Measurements from ENCODE around the gene USP31.

USP31 gene

DNA sequence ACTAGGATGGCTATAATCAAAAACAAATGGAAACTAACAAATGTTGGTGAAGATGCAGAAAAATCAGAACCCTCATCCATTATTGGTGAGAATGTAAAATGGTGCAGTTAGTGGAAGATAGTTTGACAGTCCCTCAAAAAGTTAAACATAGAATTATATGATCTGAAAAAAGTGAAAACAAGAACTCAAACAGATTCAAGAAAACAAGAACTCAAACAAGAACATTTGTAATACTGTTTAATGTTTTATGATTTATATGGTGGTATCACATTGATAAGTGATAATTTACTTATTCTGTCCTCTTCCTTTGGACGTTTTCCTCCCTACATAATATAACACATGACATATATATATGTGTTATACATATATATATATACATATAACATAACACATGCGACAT, 12.0 kb downstream of the USP31 start:
- H3K36me3 Mint-ChIP-seq (ENCODE audit: insufficient read depth): peaks cover 3% of the 10 kb centered on the region
- H3K4me3 Mint-ChIP-seq: no peak overlapping the region
- no peaks in the 10 kb centered on the region for H3K27me3 Mint-ChIP-seq
- H3K4me1 Mint-ChIP-seq (ENCODE audit: low read depth in 2 of 2): peaks cover 2 to 18% of the 10 kb centered on the region in 2 donors
- ATAC-seq (replicated peaks): no peak
- no peak for DNase-seq
- no peak overlapping the region for H3K27ac Mint-ChIP-seq
- H3K9me3 Mint-ChIP-seq: no peaks in the 10 kb centered on the region

DNA sequence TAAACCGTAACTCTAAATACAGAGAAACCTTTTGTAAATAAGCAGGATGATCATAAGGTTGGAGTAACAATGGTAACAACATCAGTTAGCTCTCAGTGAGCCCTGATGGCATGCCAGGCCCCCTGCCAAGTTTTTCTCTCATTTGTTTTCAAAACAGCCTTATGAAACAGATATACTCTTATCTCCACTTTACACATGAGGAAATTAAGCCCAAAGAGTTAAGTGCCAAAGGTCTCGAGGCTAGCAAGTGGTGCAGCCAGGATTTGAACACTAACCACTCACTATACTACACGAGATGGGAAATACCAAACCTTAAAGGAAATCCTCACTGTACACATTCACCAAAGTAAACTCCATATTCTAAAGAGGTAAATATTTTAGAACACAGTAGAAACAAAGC, 15.0 kb downstream of the USP31 start:
- no peak overlapping the region for H3K27ac Mint-ChIP-seq
- no peak overlapping the region for H3K4me3 Mint-ChIP-seq
- peaks cover 2 to 25% of the 10 kb centered on the region in 2 donors for H3K4me1 Mint-ChIP-seq (ENCODE audit: low read depth in 2 of 2)
- no peaks in the 10 kb centered on the region for H3K27me3 Mint-ChIP-seq
- DNase-seq (no peak), ATAC-seq (replicated peaks) (no peak)
- no peaks in the 10 kb centered on the region for H3K9me3 Mint-ChIP-seq
- peaks cover 3% of the 10 kb centered on the region for H3K36me3 Mint-ChIP-seq (ENCODE audit: insufficient read depth)

DNA sequence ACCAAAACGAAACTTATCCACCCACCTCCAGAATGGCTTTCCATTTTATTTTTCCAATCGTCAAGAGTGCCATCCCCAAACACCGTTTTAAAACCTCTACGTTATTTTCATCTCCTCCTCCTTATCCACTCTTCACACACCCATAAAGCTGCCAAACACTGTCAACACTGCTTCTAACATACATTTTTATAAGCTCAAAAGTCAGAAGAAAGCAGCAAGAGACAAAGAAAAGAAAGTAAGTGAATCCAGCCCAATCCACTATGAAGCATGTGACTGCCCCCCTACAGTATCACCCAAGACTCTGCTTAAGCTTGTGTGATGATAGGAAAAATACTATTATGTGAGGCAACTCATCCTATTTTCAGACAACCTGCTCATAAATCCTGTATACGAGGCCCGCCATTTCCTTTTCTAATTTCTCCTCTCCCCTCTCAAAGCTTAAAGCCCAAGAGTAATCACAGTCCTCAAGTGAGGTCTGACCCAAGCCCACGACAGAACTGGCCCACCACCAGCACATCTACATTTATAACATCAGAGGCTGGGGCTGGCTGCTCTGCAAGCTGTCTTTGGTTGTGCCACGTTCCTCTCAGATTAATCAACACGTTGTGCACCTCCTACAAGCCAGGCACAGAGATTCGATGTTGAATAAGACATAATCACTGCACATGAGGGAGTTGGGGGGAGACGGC, 16.3 kb downstream of the USP31 start:
- peaks cover 2 to 25% of the 10 kb centered on the region in 2 donors for H3K4me1 Mint-ChIP-seq (ENCODE audit: low read depth in 2 of 2)
- H3K36me3 Mint-ChIP-seq (ENCODE audit: insufficient read depth): no peaks in the 10 kb centered on the region
- DNase-seq (no peak), ATAC-seq (replicated peaks) (no peak)
- H3K9me3 Mint-ChIP-seq: no peaks in the 10 kb centered on the region
- no peak overlapping the region for H3K27ac Mint-ChIP-seq
- no peaks in the 10 kb centered on the region for H3K27me3 Mint-ChIP-seq
- H3K4me3 Mint-ChIP-seq: no peak overlapping the region

DNA sequence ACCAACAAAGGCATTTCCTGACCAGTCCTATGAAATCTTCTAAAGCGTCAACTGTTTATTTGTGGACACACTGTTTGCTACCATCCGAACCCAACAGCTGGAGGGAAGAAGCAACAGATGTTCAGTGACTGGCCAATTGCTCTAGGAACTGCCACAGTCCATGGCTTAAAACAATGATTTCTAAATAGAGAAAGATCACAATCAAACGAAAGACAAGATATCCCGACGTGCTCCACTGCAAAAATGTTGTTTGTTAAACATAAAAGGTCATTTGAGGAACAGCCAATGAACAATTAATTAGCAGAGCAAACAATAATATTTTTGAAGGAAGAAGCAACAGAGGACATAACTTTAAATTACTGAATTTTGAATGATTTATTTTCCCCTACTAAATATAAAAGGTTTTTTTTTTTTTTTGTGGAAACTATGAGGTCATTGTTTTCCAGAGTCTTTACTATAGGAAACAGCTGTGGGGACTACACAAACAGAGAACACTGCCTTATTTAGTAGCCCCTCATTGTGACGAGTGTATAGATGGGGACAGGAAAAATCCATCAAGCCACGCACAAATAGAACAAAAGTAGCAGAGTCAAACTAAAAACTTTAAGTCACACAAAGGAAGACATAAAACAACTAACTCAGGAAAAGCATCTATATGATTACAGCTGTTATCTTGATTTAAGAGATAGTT, 17.2 kb downstream of the USP31 start:
- no peaks in the 10 kb centered on the region for H3K27me3 Mint-ChIP-seq
- H3K27ac Mint-ChIP-seq: no peak overlapping the region
- no peak for ATAC-seq (replicated peaks)
- no peak for DNase-seq
- H3K4me3 Mint-ChIP-seq: no peak overlapping the region
- peaks cover 2 to 25% of the 10 kb centered on the region in 2 donors for H3K4me1 Mint-ChIP-seq (ENCODE audit: low read depth in 2 of 2)
- H3K9me3 Mint-ChIP-seq: no peaks in the 10 kb centered on the region
- no peaks in the 10 kb centered on the region for H3K36me3 Mint-ChIP-seq (ENCODE audit: insufficient read depth)

DNA sequence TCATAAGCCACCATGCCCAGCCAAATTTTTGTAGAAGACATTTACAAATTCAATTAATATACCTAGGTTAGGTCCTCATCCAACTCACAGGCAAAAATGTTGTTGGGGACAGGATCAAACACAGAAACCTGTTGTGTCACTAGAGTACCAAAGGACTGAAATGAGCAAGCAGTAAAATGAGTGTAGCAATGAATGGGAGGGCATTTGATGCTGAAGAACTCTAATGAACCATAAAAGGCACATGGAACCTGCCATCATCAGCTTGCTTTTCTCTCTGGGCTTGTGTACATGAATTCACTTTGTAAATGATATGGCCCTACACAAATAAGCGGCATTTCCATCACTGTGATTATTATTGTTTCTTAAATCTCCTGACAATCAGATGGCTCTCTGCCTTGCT, 17.8 kb downstream of the USP31 start:
- H3K36me3 Mint-ChIP-seq (ENCODE audit: insufficient read depth): no peaks in the 10 kb centered on the region
- no peaks in the 10 kb centered on the region for H3K9me3 Mint-ChIP-seq
- H3K4me3 Mint-ChIP-seq: no peak overlapping the region
- ATAC-seq (replicated peaks) (no peak), DNase-seq (no peak)
- H3K27ac Mint-ChIP-seq: no peak overlapping the region
- H3K27me3 Mint-ChIP-seq: no peaks in the 10 kb centered on the region
- peaks cover 2 to 25% of the 10 kb centered on the region in 2 donors for H3K4me1 Mint-ChIP-seq (ENCODE audit: low read depth in 2 of 2)

DNA sequence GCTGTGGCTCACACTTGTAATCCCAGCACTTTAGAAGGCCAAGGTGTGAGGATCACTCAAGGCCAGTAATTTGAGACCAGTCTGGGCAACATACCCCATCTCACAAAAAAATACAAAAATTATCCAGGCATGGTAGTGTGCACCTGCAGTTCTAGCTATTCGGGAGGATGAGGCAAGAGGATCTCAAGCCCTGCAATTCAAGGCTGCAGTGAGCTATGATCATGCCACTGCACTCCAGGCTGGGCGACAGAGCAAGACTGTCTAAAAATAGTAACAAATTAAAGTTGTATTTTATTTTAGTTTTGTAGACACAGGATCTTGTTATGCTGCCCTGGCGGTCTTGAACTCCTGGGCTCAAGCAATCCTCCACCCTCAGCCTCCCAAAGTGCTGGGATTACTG, 18.2 kb downstream of the USP31 start:
- Mint-ChIP-seq H3K4me1 (ENCODE audit: low read depth in 2 of 2) (peaks cover 2 to 25% of the 10 kb centered on the region in 2 donors), H3K27ac (no peak overlapping the region), H3K9me3 (no peaks in the 10 kb centered on the region), H3K36me3 (ENCODE audit: insufficient read depth) (no peaks in the 10 kb centered on the region), H3K27me3 (no peaks in the 10 kb centered on the region), H3K4me3 (no peak overlapping the region)
- DNase-seq (no peak), ATAC-seq (replicated peaks) (no peak)

DNA sequence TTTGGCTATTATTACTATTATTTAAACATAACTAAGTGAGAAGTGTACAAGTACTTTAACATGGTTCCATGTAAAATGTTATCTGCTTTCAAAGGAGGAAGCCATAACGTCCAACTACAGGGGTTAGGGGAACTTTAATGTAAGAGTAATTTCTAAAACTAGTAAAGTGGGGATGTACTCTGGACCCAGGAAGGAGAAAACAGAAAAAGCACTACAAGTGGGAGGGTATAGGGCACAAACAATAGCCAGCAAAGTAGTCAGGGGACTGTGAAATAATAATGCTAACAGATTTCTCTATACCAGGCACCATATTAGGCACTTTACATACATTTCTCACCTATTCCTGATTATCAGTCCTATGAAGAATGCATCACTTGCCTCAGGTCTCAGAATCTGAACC, 19.6 kb downstream of the USP31 start:
- H3K27ac Mint-ChIP-seq: no peak overlapping the region
- H3K27me3 Mint-ChIP-seq: no peaks in the 10 kb centered on the region
- DNase-seq (no peak), ATAC-seq (replicated peaks) (no peak)
- H3K36me3 Mint-ChIP-seq (ENCODE audit: insufficient read depth): no peaks in the 10 kb centered on the region
- no peaks in the 10 kb centered on the region for H3K9me3 Mint-ChIP-seq
- H3K4me3 Mint-ChIP-seq: no peak overlapping the region
- H3K4me1 Mint-ChIP-seq (ENCODE audit: low read depth in 2 of 2): peaks cover 5 to 31% of the 10 kb centered on the region in 2 donors

DNA sequence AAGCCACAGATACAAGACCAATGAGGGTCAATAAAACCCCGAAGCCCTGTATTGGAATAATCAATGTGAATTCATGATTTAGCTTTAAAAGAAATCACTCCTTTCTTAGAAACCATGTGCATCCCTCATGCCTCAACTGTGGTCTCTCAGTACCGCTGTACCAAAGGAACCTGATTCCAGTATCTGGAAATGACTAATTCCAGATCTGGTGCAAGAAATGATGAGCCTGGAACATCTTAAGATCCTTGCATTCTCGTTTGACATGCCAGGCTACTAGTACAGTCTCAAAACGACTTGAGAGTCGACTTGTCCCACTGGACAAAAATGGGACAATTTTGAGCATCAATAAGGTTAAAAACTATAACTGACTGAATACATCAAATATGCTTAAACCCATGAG, 21.2 kb downstream of the USP31 start:
- ATAC-seq (replicated peaks): no peak
- Mint-ChIP-seq H3K36me3 (ENCODE audit: insufficient read depth) (no peaks in the 10 kb centered on the region), H3K27me3 (no peaks in the 10 kb centered on the region), H3K4me3 (no peak overlapping the region), H3K27ac (no peak overlapping the region), H3K4me1 (ENCODE audit: low read depth in 2 of 2) (peaks cover 6 to 26% of the 10 kb centered on the region in 2 donors), H3K9me3 (no peaks in the 10 kb centered on the region)
- DNase-seq: no peak

DNA sequence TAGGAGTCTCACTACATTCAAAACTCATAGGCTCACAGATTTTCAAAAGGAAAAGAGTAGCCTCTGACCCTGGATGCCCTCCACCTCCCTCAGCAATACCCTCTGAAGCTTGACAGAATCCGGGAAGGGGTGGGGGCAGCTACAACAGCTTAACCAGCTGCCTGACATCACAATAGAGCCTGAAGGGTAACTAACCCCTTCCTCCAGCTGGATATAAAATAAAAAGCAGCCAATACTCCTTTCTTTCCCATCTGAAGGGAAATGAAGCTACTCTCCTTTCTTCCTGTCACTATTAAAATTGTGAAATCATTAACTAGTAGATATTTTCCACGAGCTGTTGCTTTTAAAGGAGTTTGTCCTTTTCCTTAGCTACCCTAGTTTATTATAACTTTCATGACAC, 24.0 kb downstream of the USP31 start:
- no peak for ATAC-seq (replicated peaks)

DNA sequence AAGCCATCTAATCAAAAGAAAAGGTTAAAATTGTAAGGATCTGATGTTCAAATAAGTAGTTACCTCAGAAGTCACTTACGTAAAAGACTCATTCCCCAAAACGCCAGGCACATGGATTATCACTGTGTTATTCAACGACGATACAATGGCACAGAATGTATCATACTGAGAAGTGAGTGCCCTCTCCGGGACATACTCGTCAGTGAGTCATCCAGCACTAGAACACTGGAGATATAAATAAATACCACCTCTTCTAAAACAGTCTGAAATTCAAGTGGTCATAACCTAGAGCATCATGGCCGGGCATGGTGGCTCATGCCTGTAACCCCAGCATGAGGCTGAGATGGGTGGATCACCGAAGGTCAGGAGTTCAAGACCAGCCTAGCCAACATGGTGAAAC, 24.9 kb downstream of the USP31 start:
- Mint-ChIP-seq H3K9me3 (no peaks in the 10 kb centered on the region), H3K4me3 (no peak overlapping the region), H3K36me3 (ENCODE audit: insufficient read depth) (no peaks in the 10 kb centered on the region), H3K27me3 (no peaks in the 10 kb centered on the region), H3K4me1 (ENCODE audit: low read depth in 2 of 2) (peaks cover 14 to 36% of the 10 kb centered on the region in 2 donors), H3K27ac (no peak overlapping the region)
- no peak for DNase-seq
- no peak for ATAC-seq (replicated peaks)

More for the DNA sequence above, 24.0 kb downstream of the USP31 start:
- Mint-ChIP-seq H3K4me1 (ENCODE audit: low read depth in 2 of 2) (peaks cover 14 to 34% of the 10 kb centered on the region in 2 donors), H3K4me3 (no peak overlapping the region), H3K36me3 (ENCODE audit: insufficient read depth) (no peaks in the 10 kb centered on the region), H3K9me3 (no peaks in the 10 kb centered on the region), H3K27me3 (no peaks in the 10 kb centered on the region), H3K27ac (no peak overlapping the region)
- DNase-seq: no peak

DNA sequence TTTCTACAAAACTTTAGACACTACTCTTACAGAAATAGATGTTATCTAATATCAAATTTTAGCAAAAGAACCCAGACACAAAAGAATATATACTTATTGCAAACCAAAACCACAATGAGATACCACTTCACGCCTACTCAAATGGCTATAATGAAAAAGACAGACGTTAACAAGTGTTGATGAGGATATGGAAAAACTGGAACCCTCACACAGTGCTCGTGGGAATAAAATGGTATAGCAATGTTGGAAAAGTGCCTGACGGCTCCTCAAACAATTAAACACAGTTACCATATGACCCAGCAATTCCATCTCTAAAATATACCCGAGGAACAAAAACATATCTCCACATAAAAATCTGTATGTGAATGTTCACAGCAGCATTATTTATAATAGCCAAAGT, 27.1 kb downstream of the USP31 start:
- no peak overlapping the region for H3K4me3 Mint-ChIP-seq
- H3K27ac Mint-ChIP-seq: no peak overlapping the region
- no peaks in the 10 kb centered on the region for H3K27me3 Mint-ChIP-seq
- peaks cover 14 to 36% of the 10 kb centered on the region in 2 donors for H3K4me1 Mint-ChIP-seq (ENCODE audit: low read depth in 2 of 2)
- H3K36me3 Mint-ChIP-seq (ENCODE audit: insufficient read depth): no peaks in the 10 kb centered on the region
- DNase-seq (no peak), ATAC-seq (replicated peaks) (no peak)
- no peaks in the 10 kb centered on the region for H3K9me3 Mint-ChIP-seq

DNA sequence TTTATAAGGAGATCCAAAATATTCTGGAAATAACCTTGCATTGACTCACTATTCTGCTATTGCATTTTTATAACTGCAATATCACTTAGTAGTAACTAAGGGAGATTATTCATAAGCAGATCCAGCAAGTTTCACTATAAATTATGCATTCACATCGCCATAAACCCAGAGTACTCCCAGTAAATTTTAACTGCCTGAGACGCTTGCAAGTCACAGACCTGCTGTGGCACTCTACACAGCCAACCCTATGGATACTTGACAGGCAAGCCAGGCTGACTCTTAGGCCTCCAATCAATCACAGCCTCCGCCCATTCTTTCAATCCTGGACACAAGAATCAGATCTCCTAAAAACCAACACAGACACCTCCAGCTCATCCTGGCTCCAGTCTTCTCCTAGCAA, 28.2 kb downstream of the USP31 start:
- H3K27me3 Mint-ChIP-seq: no peaks in the 10 kb centered on the region
- H3K4me3 Mint-ChIP-seq: no peak overlapping the region
- no peaks in the 10 kb centered on the region for H3K36me3 Mint-ChIP-seq (ENCODE audit: insufficient read depth)
- peak overlapping the region; percentile 3 to 28 for H3K27ac Mint-ChIP-seq
- ATAC-seq (replicated peaks) (no peak), DNase-seq (no peak)
- H3K4me1 Mint-ChIP-seq (ENCODE audit: low read depth in 2 of 2): peaks cover 14 to 36% of the 10 kb centered on the region in 2 donors
- H3K9me3 Mint-ChIP-seq: no peaks in the 10 kb centered on the region

DNA sequence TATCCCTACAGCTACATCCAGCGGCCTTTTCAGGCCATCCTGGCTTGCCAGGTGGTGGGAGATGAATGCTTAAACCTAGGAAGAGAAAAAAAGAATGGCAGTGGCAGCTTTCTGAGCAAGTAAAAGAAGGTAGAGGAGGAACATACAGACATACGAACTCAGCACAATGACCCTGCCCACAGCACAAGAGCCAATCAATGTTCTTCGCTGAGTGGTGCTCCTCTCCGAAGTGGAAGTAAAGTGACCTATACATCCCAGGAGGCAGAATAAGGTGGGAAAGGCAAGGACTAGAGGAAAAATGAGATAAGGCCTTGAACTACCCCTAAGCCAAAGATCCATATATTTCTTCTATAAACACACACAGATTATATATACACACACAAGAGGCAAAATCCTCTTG, 28.7 kb downstream of the USP31 start:
- Mint-ChIP-seq H3K9me3 (no peaks in the 10 kb centered on the region), H3K4me1 (ENCODE audit: low read depth in 2 of 2) (peaks cover 14 to 35% of the 10 kb centered on the region in 2 donors), H3K27me3 (no peaks in the 10 kb centered on the region), H3K4me3 (no peak overlapping the region), H3K36me3 (ENCODE audit: insufficient read depth) (no peaks in the 10 kb centered on the region), H3K27ac (no peak overlapping the region)
- DNase-seq (no peak), ATAC-seq (replicated peaks) (no peak)

DNA sequence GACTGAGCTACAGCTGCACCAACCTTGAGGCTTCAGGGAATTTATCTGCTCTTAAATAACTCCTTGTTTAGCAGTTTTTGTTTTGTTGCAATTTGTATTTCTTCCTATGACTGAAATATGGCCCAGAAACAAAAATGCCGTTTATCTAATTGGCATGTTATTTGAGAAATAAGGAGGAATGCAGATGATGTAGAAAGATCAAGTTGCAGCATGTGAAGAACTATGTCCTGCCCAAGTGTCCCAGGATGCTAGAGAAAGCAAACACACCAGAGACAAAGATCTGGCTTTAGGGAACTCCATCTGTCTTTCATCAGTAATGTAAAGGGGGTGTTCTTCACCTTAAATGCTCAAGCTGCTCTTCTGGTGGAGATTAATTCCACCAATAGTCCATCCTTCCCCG, 29.7 kb downstream of the USP31 start:
- Mint-ChIP-seq H3K4me3 (no peak overlapping the region), H3K27me3 (no peaks in the 10 kb centered on the region), H3K27ac (no peak overlapping the region), H3K36me3 (ENCODE audit: insufficient read depth) (no peaks in the 10 kb centered on the region), H3K9me3 (no peaks in the 10 kb centered on the region), H3K4me1 (ENCODE audit: low read depth in 2 of 2) (peaks cover 11 to 27% of the 10 kb centered on the region in 2 donors)
- no peak for ATAC-seq (replicated peaks)
- DNase-seq: no peak
